NCI-H1417 (cell line): ENCODE measurements around the gene CA10.

Experiments
- DNase-seq, 3 experiments: peaks; one replicate each; lab custom pipeline; 2025; lab: John Stamatoyannopoulos, UW

The CA10 gene

GRCh38 chr17:52147431-52147830 is 11.1 kb downstream of the CA10 start:
- no peak for DNase-seq

GRCh38 chr17:52145476-52145875 is 13.0 kb downstream of the CA10 start:
- no peak for DNase-seq

GRCh38 chr17:52143542-52143941 is 15.0 kb downstream of the CA10 start:
- no peak for DNase-seq

- DNase-seq = no peak
Measured at GRCh38 chr17:52140601-52141000, 17.9 kb downstream of the CA10 start.

GRCh38 chr17:52138752-52139151 is 19.8 kb downstream of the CA10 start:
- DNase-seq = no peak

- no peak for DNase-seq
Measured at GRCh38 chr17:52138350-52138749, 20.2 kb downstream of the CA10 start.

GRCh38 chr17:52136166-52136565 is 22.3 kb downstream of the CA10 start:
- no peak for DNase-seq

GRCh38 chr17:52134641-52135040 is 23.9 kb downstream of the CA10 start:
- no peak for DNase-seq

- DNase-seq = no peak
Measured at GRCh38 chr17:52128721-52129120, 29.8 kb downstream of the CA10 start.

GRCh38 chr17:52124993-52125392 is 33.5 kb downstream of the CA10 start:
- no peak for DNase-seq

GRCh38 chr17:52124561-52124960 is 34.0 kb downstream of the CA10 start:
- DNase-seq = no peak

GRCh38 chr17:52120465-52120864 is 38.0 kb downstream of the CA10 start:
- no peak for DNase-seq

GRCh38 chr17:52110923-52111581 is 47.5 kb downstream of the CA10 start:
- no peak for DNase-seq

GRCh38 chr17:52106638-52107261 is 51.8 kb downstream of the CA10 start:
- DNase-seq = peak; percentile 2 to 63 (median 54)

- no peak for DNase-seq
Measured at GRCh38 chr17:52106072-52106471, 52.4 kb downstream of the CA10 start.

- no peak for DNase-seq
Measured at GRCh38 chr17:52105591-52105990, 52.9 kb downstream of the CA10 start.

- no peak for DNase-seq
Measured at GRCh38 chr17:52096056-52096455, 62.5 kb downstream of the CA10 start.

- DNase-seq = no peak
Measured at GRCh38 chr17:52084176-52084575, 74.3 kb downstream of the CA10 start.

- DNase-seq = no peak
Measured at GRCh38 chr17:52079496-52079895, 79.0 kb downstream of the CA10 start.

- no peak for DNase-seq
Measured at GRCh38 chr17:52071712-52072111, 86.8 kb downstream of the CA10 start.

GRCh38 chr17:52064791-52065211 is 93.7 kb downstream of the CA10 start:
- DNase-seq = no peak

- no peak for DNase-seq
Measured at GRCh38 chr17:52049496-52049895, 109.0 kb downstream of the CA10 start.

GRCh38 chr17:52049051-52049450 is 109.5 kb downstream of the CA10 start:
- no peak for DNase-seq
